DND-41 (cell line): ENCODE measurements around the gene TBC1D22A.

Source experiments
- EZH2 ChIP-seq: IDR thresholded peaks from 3 replicates; pipeline ENCODE4 v1.6.1; 2012; ENCODE audit warnings: borderline replicate concordance, low read depth, mild to moderate bottlenecking, moderate library complexity, low read length, inconsistent platforms; ENCODE audit not compliant: severe bottlenecking
- TF ChIP-seq, protein P1 (sequence below): IDR thresholded peaks from 2 replicates; pipeline ENCODE4 v1.5.1; 2012; ENCODE audit warnings: borderline replicate concordance, low read length, moderate library complexity, mild to moderate bottlenecking; ENCODE audit not compliant: poor library complexity, severe bottlenecking; ENCODE audit errors: extremely low read depth

DNA sequence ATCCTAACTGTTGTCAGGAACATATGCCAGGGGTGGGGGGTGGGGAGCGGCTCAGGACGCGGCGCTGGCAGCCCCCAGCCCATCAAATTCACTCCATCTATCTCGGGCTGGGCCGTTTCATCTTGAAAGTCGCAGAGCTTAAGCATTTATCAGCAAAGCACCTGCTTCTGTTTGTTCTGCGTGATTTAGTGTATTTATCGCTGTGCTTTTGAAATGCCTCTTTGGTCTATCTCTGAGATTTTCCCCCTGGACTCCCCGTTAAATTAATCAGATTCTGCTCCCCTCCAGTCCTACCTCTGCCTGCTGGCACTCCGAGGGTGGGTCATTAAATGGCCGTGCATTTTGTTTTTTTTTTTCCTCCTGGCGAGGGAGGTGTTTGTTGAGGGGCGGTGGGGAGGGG, 446.2 kb downstream of the TBC1D22A start:
- TF ChIP-seq, protein P1, sequence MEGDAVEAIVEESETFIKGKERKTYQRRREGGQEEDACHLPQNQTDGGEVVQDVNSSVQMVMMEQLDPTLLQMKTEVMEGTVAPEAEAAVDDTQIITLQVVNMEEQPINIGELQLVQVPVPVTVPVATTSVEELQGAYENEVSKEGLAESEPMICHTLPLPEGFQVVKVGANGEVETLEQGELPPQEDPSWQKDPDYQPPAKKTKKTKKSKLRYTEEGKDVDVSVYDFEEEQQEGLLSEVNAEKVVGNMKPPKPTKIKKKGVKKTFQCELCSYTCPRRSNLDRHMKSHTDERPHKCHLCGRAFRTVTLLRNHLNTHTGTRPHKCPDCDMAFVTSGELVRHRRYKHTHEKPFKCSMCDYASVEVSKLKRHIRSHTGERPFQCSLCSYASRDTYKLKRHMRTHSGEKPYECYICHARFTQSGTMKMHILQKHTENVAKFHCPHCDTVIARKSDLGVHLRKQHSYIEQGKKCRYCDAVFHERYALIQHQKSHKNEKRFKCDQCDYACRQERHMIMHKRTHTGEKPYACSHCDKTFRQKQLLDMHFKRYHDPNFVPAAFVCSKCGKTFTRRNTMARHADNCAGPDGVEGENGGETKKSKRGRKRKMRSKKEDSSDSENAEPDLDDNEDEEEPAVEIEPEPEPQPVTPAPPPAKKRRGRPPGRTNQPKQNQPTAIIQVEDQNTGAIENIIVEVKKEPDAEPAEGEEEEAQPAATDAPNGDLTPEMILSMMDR = no peak
- no peak for TF ChIP-seq EZH2
